ENCODE measurements around the gene DNAJB12.

DNAJB12 gene

GRCh38 chr10:72365106-72365895 is 10.6 kb upstream of the DNAJB12 start:
- H3K9ac ChIP-seq (ENCODE audit: insufficient read length), result no peak overlapping the region
- H3K9me3 ChIP-seq (ENCODE audit: low read depth, low read length), result no peaks in the 10 kb centered on the region
- no peak for DNase-seq (ENCODE audit: low read depth, low spot score)
- no peak for TF ChIP-seq EZH2 (IDR thresholded peaks at IDR 0.05)
- no peak for TF ChIP-seq POLR2AphosphoS5 (IDR thresholded peaks at IDR 0.05; ENCODE audit: borderline replicate concordance, low read depth, low read length)
- no peak for TF ChIP-seq FOXP2 (optimal IDR thresholded peaks at IDR 0.05; ENCODE audit: control extremely low read depth, extremely low read length, insufficient read depth)
- H3K4me3 ChIP-seq, result no peak overlapping the region
- H3K36me3 ChIP-seq (ENCODE audit: insufficient read depth, low read length), result no peaks in the 10 kb centered on the region
- no peak overlapping the region for H3K27ac ChIP-seq

GRCh38 chr10:72364239-72364777 is 9.6 kb upstream of the DNAJB12 start:
- Histone ChIP-seq H3K27ac (no peak overlapping the region), H3K9me3 (ENCODE audit: low read depth, low read length) (no peaks in the 10 kb centered on the region), H3K36me3 (ENCODE audit: insufficient read depth, low read length) (no peaks in the 10 kb centered on the region), H3K9ac (ENCODE audit: insufficient read length) (no peak overlapping the region), H3K4me3 (peak overlapping the region; percentile 33; the same call in 1 of the 2 replicates)
- peak; percentile 60 for DNase-seq (ENCODE audit: low read depth, low spot score)
- TF ChIP-seq FOXP2 (optimal IDR thresholded peaks at IDR 0.05; ENCODE audit: control extremely low read depth, extremely low read length, insufficient read depth) (no peak), POLR2AphosphoS5 (IDR thresholded peaks at IDR 0.05; ENCODE audit: borderline replicate concordance, low read depth, low read length) (no peak), EZH2 (IDR thresholded peaks at IDR 0.05) (no peak)

- Histone ChIP-seq H3K9me3 (ENCODE audit: low read depth, low read length) (no peaks in the 10 kb centered on the region), H3K9ac (ENCODE audit: insufficient read length) (no peak overlapping the region), H3K27ac (no peak overlapping the region), H3K4me3 (no peak overlapping the region), H3K36me3 (ENCODE audit: insufficient read depth, low read length) (no peaks in the 10 kb centered on the region)
- TF ChIP-seq POLR2AphosphoS5 (IDR thresholded peaks at IDR 0.05; ENCODE audit: borderline replicate concordance, low read depth, low read length), result no peak
- no peak for TF ChIP-seq FOXP2 (optimal IDR thresholded peaks at IDR 0.05; ENCODE audit: control extremely low read depth, extremely low read length, insufficient read depth)
- TF ChIP-seq EZH2 (IDR thresholded peaks at IDR 0.05), result no peak
- DNase-seq (ENCODE audit: low read depth, low spot score), result no peak
Measured at GRCh38 chr10:72356987-72357386, 2.3 kb upstream of the DNAJB12 start.

- TF ChIP-seq EZH2 (IDR thresholded peaks at IDR 0.05), result no peak
- TF ChIP-seq POLR2AphosphoS5 (IDR thresholded peaks at IDR 0.05; ENCODE audit: borderline replicate concordance, low read depth, low read length), result no peak
- no peak for TF ChIP-seq FOXP2 (optimal IDR thresholded peaks at IDR 0.05; ENCODE audit: control extremely low read depth, extremely low read length, insufficient read depth)
- no peak overlapping the region for H3K9ac ChIP-seq (ENCODE audit: insufficient read length)
- H3K9me3 ChIP-seq (ENCODE audit: low read depth, low read length), result no peaks in the 10 kb centered on the region
- no peak overlapping the region for H3K4me3 ChIP-seq
- H3K36me3 ChIP-seq (ENCODE audit: insufficient read depth, low read length), result no peaks in the 10 kb centered on the region
- DNase-seq (ENCODE audit: low read depth, low spot score), result no peak
- H3K27ac ChIP-seq, result no peak overlapping the region
Measured at GRCh38 chr10:72356115-72356514, 1.4 kb upstream of the DNAJB12 start.

GRCh38 chr10:72355214-72355555 is 466 bp upstream of the DNAJB12 start:
- Histone ChIP-seq H3K9me3 (ENCODE audit: low read depth, low read length) (no peaks in the 10 kb centered on the region), H3K36me3 (ENCODE audit: insufficient read depth, low read length) (no peaks in the 10 kb centered on the region), H3K4me3 (peak overlapping the region; percentile 92), H3K27ac (peak overlapping the region; percentile 60), H3K9ac (ENCODE audit: insufficient read length) (peak overlapping the region; percentile 55)
- no peak for TF ChIP-seq POLR2AphosphoS5 (IDR thresholded peaks at IDR 0.05; ENCODE audit: borderline replicate concordance, low read depth, low read length)
- no peak for TF ChIP-seq EZH2 (IDR thresholded peaks at IDR 0.05)
- TF ChIP-seq FOXP2 (optimal IDR thresholded peaks at IDR 0.05; ENCODE audit: control extremely low read depth, extremely low read length, insufficient read depth), result no peak
- no peak for DNase-seq (ENCODE audit: low read depth, low spot score)

GRCh38 chr10:72353965-72354355 is 759 bp downstream of the DNAJB12 start:
- TF ChIP-seq FOXP2 (optimal IDR thresholded peaks at IDR 0.05; ENCODE audit: control extremely low read depth, extremely low read length, insufficient read depth) (no peak), POLR2AphosphoS5 (IDR thresholded peaks at IDR 0.05; ENCODE audit: borderline replicate concordance, low read depth, low read length) (no peak), EZH2 (IDR thresholded peaks at IDR 0.05) (no peak)
- peak overlapping the region; percentile 97 for H3K9ac ChIP-seq (ENCODE audit: insufficient read length)
- no peak for DNase-seq (ENCODE audit: low read depth, low spot score)

GRCh38 chr10:72353028-72353964 is 1.4 kb downstream of the DNAJB12 start:
- H3K36me3 ChIP-seq (ENCODE audit: insufficient read depth, low read length), result no peaks in the 10 kb centered on the region
- H3K9me3 ChIP-seq (ENCODE audit: low read depth, low read length), result no peaks in the 10 kb centered on the region
- peak overlapping the region; percentile 92 for H3K4me3 ChIP-seq
- H3K27ac ChIP-seq, result no peak overlapping the region
- TF ChIP-seq EZH2 (IDR thresholded peaks at IDR 0.05) (no peak), POLR2AphosphoS5 (IDR thresholded peaks at IDR 0.05; ENCODE audit: borderline replicate concordance, low read depth, low read length) (no peak), FOXP2 (optimal IDR thresholded peaks at IDR 0.05; ENCODE audit: control extremely low read depth, extremely low read length, insufficient read depth) (no peak)
- H3K9ac ChIP-seq (ENCODE audit: insufficient read length), result peak overlapping the region; percentile 97
- no peak for DNase-seq (ENCODE audit: low read depth, low spot score)

More at GRCh38 chr10:72353965-72354355, 759 bp downstream of the DNAJB12 start:
- Histone ChIP-seq H3K27ac (no peak overlapping the region), H3K9me3 (ENCODE audit: low read depth, low read length) (no peaks in the 10 kb centered on the region), H3K4me3 (peak overlapping the region; percentile 92), H3K36me3 (ENCODE audit: insufficient read depth, low read length) (no peaks in the 10 kb centered on the region)

GRCh38 chr10:72351479-72351878 is 3.2 kb downstream of the DNAJB12 start:
- no peaks in the 10 kb centered on the region for H3K9me3 ChIP-seq (ENCODE audit: low read depth, low read length)
- no peak for TF ChIP-seq FOXP2 (optimal IDR thresholded peaks at IDR 0.05; ENCODE audit: control extremely low read depth, extremely low read length, insufficient read depth)
- TF ChIP-seq POLR2AphosphoS5 (IDR thresholded peaks at IDR 0.05; ENCODE audit: borderline replicate concordance, low read depth, low read length), result no peak
- no peak for TF ChIP-seq EZH2 (IDR thresholded peaks at IDR 0.05)
- H3K4me3 ChIP-seq, result no peak overlapping the region
- DNase-seq (ENCODE audit: low read depth, low spot score), result no peak
- no peak overlapping the region for H3K27ac ChIP-seq
- H3K9ac ChIP-seq (ENCODE audit: insufficient read length), result no peak overlapping the region
- H3K36me3 ChIP-seq (ENCODE audit: insufficient read depth, low read length), result no peaks in the 10 kb centered on the region
